Neural cell (in vitro differentiated cells): ENCODE data around the gene SEMA7A. TPM values are rescaled to one million over a fixed set of nuclear protein-coding genes. Genes with fewer than 3 reads are reported as not detected.

Experiments
- H2AFZ ChIP-seq: fragments of 200-600, 300-800 bp; sonication (generic), shearing (Covaris generic); 2 replicates; pipeline ENCODE4 v1.6.0; 2014; ENCODE audit warnings: low read depth, mild to moderate bottlenecking, antibody characterized with exemption, low read length, moderate library complexity
- H3F3A ChIP-seq: fragments of 200-600 bp; shearing (Covaris generic); 2 replicates; pipeline ENCODE4 v1.6.1; 2016; ENCODE audit warnings: mild to moderate bottlenecking, moderate library complexity, mixed read lengths, antibody characterized with exemption, low read length; ENCODE audit not compliant: insufficient read depth, poor library complexity, severe bottlenecking
- H3K27ac ChIP-seq: fragments of 200-600, 300-800 bp; sonication (generic), shearing (Covaris generic); 2 replicates; pipeline ENCODE4 v1.5.1; 2014; ENCODE audit warnings: mild to moderate bottlenecking, low read length, moderate library complexity
- H3K27me3 ChIP-seq: fragments of 300-800, 200-600 bp; sonication (generic), shearing (Covaris generic); 2 replicates; pipeline ENCODE4 v1.6.0; 2014; ENCODE audit warnings: mild to moderate bottlenecking, low read depth, low read length, moderate library complexity; ENCODE audit not compliant: insufficient read depth
- H3K36me3 ChIP-seq: fragments of 300-800, 200-600 bp; sonication (generic), shearing (Covaris generic); 2 replicates; pipeline ENCODE4 v1.5.1; 2014; ENCODE audit warnings: mild to moderate bottlenecking, antibody characterized with exemption, low read length, moderate library complexity; ENCODE audit not compliant: insufficient read depth
- H3K4me2 ChIP-seq: fragments of 300-800, 200-600 bp; sonication (generic), shearing (Covaris generic); 2 replicates; pipeline ENCODE4 v1.6.0; 2014; ENCODE audit warnings: mild to moderate bottlenecking, low read length
- H3K4me3 ChIP-seq: fragments of 300-800, 200-600 bp; sonication (generic), shearing (Covaris generic); 2 replicates; pipeline ENCODE4 v1.5.1; 2014; ENCODE audit warnings: mild to moderate bottlenecking, low read length, moderate library complexity
- H3K79me2 ChIP-seq: fragments of 200-600 bp; shearing (Covaris generic); replicated peaks from 2 replicates; pipeline ENCODE4 v1.6.0; 2014; ENCODE audit warnings: mild to moderate bottlenecking, low read length, moderate library complexity; ENCODE audit not compliant: insufficient read depth
- H3K9ac ChIP-seq: fragments of 300-800, 200-600 bp; sonication (generic), shearing (Covaris generic); 2 replicates; pipeline ENCODE4 v1.6.1; 2016; ENCODE audit warnings: mild to moderate bottlenecking, low read length, mixed read lengths
- H3K9me2 ChIP-seq: fragments of 200-600 bp; shearing (Covaris generic); 2 replicates; pipeline ENCODE4 v1.6.1; 2016; ENCODE audit warnings: mild to moderate bottlenecking, low read length, mixed read lengths; ENCODE audit not compliant: insufficient read depth
- H3K9me3 ChIP-seq: fragments of 200-600, 300-800 bp; sonication (generic), shearing (Covaris generic); 2 replicates; pipeline ENCODE4 v1.6.1; 2016; ENCODE audit warnings: mild to moderate bottlenecking, mixed run types, low read length, moderate library complexity, mixed read lengths
- H4K20me1 ChIP-seq: fragments of 200-600 bp; shearing (Covaris generic); 2 replicates; pipeline ENCODE4 v1.6.1; 2016; ENCODE audit warnings: mild to moderate bottlenecking, mixed run types; ENCODE audit not compliant: insufficient read depth
- EP300 ChIP-seq: fragments of 450-650 bp; conservative IDR thresholded peaks from 2 replicates; pipeline ENCODE4 v1.6.1; 2014; ENCODE audit warnings: antibody characterized with exemption, mild to moderate bottlenecking, moderate library complexity; ENCODE audit not compliant: poor library complexity, severe bottlenecking
- EZH2 ChIP-seq: fragments of 200-600, 300-800 bp; shearing (Covaris generic), sonication (generic); IDR thresholded peaks from 2 replicates; pipeline ENCODE4 v1.6.1; 2014; ENCODE audit warnings: antibody characterized with exemption, low read length, borderline replicate concordance, mild to moderate bottlenecking; ENCODE audit not compliant: insufficient read depth, poor library complexity, severe bottlenecking
- MXI1 ChIP-seq: fragments of 450-650 bp; conservative IDR thresholded peaks from 2 replicates; pipeline ENCODE4 v1.6.1; 2014; ENCODE audit warnings: antibody characterized with exemption, mild to moderate bottlenecking; ENCODE audit not compliant: poor library complexity, severe bottlenecking
- POLR2AphosphoS5 ChIP-seq: IDR thresholded peaks from 2 replicates; pipeline ENCODE4 v1.6.1; 2012
- RAD21 ChIP-seq: fragments of 450-650 bp; conservative IDR thresholded peaks from 2 replicates; pipeline ENCODE4 v1.6.1; 2014; ENCODE audit warnings: antibody characterized with exemption, mild to moderate bottlenecking, moderate library complexity
- SMC3 ChIP-seq: fragments of 450-650 bp; conservative IDR thresholded peaks from 2 replicates; pipeline ENCODE4 v1.6.1; 2014; ENCODE audit warnings: antibody characterized with exemption, mild to moderate bottlenecking, moderate library complexity; ENCODE audit not compliant: poor library complexity
- TAF1 ChIP-seq: IDR thresholded peaks from 2 replicates; pipeline ENCODE4 v1.6.1; 2012; ENCODE audit warnings: low read depth
- polyA plus RNA-seq: library from polyadenylated mRNA; depleted of rRNA; stranded (reverse); fragments of >200 nt; gene quantifications from 2 replicates; pipeline ENCODE4 v1.2.3, GENCODE V29; 2014
- TF ChIP-seq, protein P1 (sequence below): fragments of 450-650 bp; IDR thresholded peaks from 2 replicates; pipeline ENCODE4 v1.5.1; 2014; ENCODE audit warnings: antibody characterized with exemption, mild to moderate bottlenecking, moderate library complexity; ENCODE audit not compliant: poor library complexity, severe bottlenecking
- TF ChIP-seq, protein P2 (sequence below): IDR thresholded peaks from 2 replicates; pipeline ENCODE4 v1.6.1; 2012; ENCODE audit warnings: borderline replicate concordance

SEMA7A gene
- polyA plus RNA-seq, 1 donor from 2014 or later = 28.8 TPM

DNA sequence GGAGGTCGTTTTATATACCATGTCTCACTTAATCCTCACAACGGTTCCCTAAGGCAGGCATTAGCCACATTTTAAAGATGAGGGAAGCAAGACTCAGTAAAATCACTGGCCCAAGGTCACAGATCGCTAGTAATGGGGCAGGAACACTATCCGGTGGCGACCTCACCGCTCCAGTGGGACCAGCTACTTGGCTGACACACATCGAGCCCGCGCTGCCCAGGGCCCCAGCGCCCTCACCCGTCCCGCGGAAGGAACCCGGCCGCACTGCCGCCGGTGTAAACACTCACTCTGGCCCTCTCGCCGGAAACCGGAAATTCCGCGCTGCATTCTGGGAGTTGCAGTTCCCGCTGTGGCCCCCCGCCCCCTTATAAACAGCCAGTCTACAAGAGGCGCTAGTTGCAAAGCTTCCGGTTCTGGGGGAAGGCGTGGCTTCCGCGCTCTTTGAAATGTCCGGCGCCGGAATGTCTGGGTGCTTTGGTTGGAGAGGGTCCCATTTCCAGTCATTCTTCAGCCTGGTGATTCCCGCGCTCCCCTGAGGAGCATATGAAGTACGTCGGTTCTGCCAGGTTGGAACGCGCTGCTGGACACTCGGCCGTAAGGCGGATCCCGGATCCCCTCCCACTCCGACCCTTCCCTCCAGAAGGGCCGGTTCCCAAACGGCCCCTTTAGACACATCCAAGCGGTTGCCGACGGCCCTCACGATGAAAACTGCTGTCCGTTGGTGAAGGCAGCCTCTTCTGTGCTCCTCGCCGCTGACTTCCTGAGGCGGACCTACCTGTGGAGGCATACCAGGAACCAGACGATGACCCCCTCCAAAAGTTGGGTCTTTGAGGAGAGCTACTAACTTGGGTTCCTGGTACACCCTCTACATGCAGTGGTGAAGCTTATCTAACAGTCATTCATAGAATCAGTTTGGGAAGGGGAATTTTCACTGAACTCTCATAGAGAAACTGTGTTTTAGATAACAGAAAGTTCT is 27.4 kb upstream of the SEMA7A start, which contains the start of gene UBL7:
Gene UBL7 (minus strand): TSS at position 290 of the 976 bp plus-strand sequence. CDS start 2,293 bp downstream, outside the sequence.
- Histone ChIP-seq H4K20me1 (no peaks in the 10 kb centered on the region), H3K79me2 (no peaks in the 10 kb centered on the region), H3K9me2 (no peaks in the 10 kb centered on the region), H2AFZ (peak within 1 kb of the TSS; percentile 74), H3K36me3 (no peaks in the 10 kb centered on the region), H3F3A (no peaks in the 10 kb centered on the region), H3K9ac (peak within 1 kb of the TSS; percentile 67), H3K4me2 (peak within 1 kb of the TSS; percentile 92), H3K4me3 (peak within 1 kb of the TSS; percentile 72), H3K27me3 (no peaks in the 10 kb centered on the region), H3K9me3 (no peaks in the 10 kb centered on the region), H3K27ac (peak within 1 kb of the TSS; percentile 58)
- TF ChIP-seq TAF1 (peak; percentile 51), RAD21 (peak; percentile 37), SMC3 (peak; percentile 51), POLR2AphosphoS5 (peak; percentile 89), EP300 (no peak), MXI1 (peak; percentile 89), EZH2 (no peak)
- TF ChIP-seq, protein P1, sequence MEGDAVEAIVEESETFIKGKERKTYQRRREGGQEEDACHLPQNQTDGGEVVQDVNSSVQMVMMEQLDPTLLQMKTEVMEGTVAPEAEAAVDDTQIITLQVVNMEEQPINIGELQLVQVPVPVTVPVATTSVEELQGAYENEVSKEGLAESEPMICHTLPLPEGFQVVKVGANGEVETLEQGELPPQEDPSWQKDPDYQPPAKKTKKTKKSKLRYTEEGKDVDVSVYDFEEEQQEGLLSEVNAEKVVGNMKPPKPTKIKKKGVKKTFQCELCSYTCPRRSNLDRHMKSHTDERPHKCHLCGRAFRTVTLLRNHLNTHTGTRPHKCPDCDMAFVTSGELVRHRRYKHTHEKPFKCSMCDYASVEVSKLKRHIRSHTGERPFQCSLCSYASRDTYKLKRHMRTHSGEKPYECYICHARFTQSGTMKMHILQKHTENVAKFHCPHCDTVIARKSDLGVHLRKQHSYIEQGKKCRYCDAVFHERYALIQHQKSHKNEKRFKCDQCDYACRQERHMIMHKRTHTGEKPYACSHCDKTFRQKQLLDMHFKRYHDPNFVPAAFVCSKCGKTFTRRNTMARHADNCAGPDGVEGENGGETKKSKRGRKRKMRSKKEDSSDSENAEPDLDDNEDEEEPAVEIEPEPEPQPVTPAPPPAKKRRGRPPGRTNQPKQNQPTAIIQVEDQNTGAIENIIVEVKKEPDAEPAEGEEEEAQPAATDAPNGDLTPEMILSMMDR = peak; percentile 25
- TF ChIP-seq, protein P2, sequence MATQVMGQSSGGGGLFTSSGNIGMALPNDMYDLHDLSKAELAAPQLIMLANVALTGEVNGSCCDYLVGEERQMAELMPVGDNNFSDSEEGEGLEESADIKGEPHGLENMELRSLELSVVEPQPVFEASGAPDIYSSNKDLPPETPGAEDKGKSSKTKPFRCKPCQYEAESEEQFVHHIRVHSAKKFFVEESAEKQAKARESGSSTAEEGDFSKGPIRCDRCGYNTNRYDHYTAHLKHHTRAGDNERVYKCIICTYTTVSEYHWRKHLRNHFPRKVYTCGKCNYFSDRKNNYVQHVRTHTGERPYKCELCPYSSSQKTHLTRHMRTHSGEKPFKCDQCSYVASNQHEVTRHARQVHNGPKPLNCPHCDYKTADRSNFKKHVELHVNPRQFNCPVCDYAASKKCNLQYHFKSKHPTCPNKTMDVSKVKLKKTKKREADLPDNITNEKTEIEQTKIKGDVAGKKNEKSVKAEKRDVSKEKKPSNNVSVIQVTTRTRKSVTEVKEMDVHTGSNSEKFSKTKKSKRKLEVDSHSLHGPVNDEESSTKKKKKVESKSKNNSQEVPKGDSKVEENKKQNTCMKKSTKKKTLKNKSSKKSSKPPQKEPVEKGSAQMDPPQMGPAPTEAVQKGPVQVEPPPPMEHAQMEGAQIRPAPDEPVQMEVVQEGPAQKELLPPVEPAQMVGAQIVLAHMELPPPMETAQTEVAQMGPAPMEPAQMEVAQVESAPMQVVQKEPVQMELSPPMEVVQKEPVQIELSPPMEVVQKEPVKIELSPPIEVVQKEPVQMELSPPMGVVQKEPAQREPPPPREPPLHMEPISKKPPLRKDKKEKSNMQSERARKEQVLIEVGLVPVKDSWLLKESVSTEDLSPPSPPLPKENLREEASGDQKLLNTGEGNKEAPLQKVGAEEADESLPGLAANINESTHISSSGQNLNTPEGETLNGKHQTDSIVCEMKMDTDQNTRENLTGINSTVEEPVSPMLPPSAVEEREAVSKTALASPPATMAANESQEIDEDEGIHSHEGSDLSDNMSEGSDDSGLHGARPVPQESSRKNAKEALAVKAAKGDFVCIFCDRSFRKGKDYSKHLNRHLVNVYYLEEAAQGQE = peak; percentile 23

DNA sequence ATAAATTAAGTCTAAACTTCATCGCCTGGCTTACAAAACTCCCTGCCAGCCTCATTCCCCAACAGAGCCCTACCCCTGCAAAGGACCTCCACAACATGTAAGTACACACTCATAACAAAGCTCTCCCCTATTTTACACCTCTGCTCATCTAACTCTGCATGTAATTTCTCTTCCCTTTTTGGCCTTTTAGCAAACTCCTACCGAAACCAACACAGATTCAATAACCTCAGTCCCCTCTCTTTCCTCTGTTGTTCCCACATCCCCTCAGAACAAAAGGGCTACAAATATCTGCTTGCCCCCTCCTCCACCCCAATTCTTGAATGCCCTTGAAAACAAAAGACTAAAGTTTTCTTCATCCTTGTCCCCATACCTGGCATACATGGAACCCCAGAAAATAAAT is 26.5 kb upstream of the SEMA7A start:
- Histone ChIP-seq H3K9me2 (no peaks in the 10 kb centered on the region), H3K79me2 (no peaks in the 10 kb centered on the region), H3K4me3 (peak overlapping the region; percentile 72), H4K20me1 (no peaks in the 10 kb centered on the region), H3K9me3 (no peaks in the 10 kb centered on the region), H2AFZ (no peak overlapping the region), H3F3A (no peaks in the 10 kb centered on the region), H3K9ac (peak overlapping the region; percentile 67), H3K27me3 (no peaks in the 10 kb centered on the region), H3K4me2 (peak overlapping the region; percentile 56), H3K27ac (peak overlapping the region; percentile 58), H3K36me3 (no peaks in the 10 kb centered on the region)
- TF ChIP-seq RAD21 = no peak
- TF ChIP-seq POLR2AphosphoS5 = no peak
- TF ChIP-seq MXI1 = no peak
- no peak for TF ChIP-seq EZH2
- TF ChIP-seq SMC3 = no peak
- TF ChIP-seq, protein P2 = no peak
- TF ChIP-seq, protein P1 = no peak
- no peak for TF ChIP-seq TAF1
- no peak for TF ChIP-seq EP300
